GM12874 (cell line): ENCODE measurements around the gene PTPRG.

Source experiments
- TF ChIP-seq, protein P1 (sequence below): IDR thresholded peaks from 2 replicates; pipeline ENCODE4 v1.5.1; 2011; ENCODE audit warnings: low read depth, mild to moderate bottlenecking, control low read depth, low read length, moderate library complexity; ENCODE audit not compliant: insufficient read depth

PTPRG gene

DNA sequence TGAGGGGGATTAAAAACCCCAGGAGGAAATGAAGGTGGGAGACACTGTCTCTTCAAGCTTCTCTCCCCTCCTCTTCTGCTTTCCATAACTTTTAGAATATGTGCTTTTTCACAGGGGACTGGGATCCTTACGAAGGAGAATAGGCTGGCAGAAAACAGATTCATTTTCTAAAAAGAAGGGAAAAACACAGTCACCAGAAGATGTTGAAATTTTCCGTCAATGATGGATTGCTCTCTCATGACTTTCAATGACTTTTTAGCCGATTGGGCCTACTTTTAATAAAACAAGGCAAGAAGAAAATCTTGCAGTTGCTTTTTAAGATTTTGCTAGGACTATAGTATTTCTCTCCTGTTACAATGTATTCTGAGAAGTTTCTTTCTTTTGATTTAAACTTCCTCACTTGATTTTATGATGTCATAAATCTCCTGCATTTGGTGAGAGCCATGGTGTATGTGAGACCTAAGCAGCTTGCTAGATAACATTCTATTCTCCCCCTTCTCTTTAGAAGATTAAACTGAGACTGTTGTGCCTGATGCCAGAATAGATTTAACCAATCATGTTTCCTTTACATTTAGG is 570.7 kb downstream of the PTPRG start:
- TF ChIP-seq, protein P1, sequence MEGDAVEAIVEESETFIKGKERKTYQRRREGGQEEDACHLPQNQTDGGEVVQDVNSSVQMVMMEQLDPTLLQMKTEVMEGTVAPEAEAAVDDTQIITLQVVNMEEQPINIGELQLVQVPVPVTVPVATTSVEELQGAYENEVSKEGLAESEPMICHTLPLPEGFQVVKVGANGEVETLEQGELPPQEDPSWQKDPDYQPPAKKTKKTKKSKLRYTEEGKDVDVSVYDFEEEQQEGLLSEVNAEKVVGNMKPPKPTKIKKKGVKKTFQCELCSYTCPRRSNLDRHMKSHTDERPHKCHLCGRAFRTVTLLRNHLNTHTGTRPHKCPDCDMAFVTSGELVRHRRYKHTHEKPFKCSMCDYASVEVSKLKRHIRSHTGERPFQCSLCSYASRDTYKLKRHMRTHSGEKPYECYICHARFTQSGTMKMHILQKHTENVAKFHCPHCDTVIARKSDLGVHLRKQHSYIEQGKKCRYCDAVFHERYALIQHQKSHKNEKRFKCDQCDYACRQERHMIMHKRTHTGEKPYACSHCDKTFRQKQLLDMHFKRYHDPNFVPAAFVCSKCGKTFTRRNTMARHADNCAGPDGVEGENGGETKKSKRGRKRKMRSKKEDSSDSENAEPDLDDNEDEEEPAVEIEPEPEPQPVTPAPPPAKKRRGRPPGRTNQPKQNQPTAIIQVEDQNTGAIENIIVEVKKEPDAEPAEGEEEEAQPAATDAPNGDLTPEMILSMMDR: no peak

DNA sequence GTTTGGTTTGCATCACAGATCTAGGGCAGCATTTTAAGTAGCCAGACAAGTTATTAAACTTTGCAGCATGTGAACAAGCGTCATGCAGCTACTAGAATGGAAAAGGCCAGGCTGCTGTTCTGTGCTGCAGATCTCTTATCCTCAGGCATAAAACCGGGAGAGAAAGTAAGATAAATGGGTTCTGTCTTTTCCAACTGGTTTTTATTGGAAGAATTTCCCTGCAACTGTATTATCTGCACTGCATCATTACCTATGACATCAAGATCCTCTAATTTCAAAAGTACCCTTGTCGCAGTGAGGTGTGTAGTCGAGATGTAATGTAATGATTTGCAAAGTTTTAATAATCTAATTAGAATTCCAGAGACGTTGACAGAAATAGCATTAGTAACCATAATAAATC is 571.6 kb downstream of the PTPRG start:
- TF ChIP-seq, protein P1: no peak

DNA sequence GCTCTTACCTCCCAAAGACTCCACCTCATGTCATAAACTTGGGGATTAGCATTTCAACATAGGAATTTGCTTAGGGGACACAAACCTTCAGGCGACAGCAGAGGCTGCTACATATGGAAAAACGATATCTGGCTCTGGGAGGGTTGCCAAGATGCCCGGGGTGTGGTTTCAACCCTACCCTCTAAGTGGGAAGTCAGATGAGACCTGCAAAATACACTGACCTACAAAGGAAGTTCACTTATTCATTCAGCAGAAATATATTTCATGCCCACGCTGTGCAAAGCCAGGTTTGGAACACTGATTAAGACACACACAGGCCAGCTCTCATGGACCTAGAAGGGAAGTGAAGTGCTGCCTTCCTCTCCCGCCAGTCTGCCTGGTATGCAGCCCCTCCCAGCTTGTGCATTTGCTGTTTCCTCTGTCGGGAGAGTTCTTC is 572.7 kb downstream of the PTPRG start:
- TF ChIP-seq, protein P1: no peak

DNA sequence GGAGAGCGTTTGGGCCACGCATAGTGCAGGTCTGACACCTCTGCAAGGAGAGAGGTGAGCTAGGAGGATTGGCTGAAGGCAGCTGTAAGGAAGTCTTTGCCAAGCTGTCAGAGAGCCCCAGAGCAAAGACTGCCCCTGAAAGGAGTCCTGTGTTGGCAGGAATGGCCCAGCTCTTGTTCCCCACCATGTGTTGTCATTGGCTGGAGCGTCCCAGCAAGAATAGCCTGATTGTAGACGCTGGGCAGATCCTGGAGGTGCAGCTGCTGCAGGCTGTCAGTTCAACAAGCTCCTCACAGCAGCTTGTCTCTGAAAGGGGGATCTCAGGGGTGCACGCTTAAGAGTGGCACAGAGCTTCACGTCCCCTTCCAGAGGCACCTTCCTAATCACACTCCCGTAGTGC is 574.4 kb downstream of the PTPRG start:
- TF ChIP-seq, protein P1: no peak

DNA sequence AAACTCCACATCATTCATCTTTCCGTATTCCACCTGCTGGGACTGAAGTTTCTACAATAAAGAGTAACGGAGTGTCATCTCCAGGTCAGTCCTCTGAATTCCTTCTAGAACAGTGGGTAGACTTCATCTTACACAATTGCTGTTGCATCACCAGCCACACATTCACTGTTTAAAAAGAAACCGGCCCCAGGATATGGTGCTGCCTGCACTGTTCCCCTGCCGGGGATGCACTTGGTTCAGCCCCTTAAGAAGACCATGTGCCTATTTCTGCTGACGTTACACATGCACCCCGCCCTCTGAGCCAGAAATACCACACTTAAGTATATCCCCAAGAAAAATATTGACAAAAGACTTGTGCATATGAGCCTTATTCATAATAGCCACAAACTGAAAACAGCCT is 578.6 kb downstream of the PTPRG start:
- TF ChIP-seq, protein P1: no peak

DNA sequence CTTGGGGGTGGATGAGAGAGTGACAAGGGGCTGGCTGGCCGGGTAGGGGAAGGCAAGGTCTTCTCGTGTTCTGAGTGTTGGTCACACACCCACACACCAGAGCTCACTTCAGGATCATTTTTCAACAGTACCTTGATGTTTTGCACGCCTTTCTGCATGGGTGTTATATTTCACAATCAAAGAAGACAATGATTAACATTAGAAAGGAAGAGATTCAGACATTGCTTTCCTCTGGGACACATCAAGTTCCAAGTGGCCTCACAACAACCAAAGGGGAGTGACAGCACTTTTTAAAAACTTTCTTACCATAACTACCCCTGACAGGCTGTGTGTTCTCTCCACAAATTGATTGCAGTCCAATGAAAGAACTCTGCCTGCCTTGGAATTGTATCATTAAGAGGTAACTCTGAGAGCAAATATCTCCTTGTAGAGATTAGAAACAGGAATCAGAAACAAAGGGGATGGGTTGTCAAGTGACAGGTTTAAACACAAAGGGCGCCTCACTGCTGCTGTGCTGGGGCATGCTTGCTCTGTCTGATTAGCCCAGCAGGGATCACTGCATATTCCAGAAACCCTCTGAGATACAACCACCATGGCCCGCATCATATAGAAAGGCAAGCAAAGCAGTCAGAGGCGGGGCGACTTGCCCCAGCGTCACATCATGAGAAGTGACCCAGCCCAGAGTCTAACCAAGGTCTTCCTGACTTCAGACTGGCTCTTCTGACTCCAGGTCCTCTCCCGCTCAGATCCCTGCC is 581.1 kb downstream of the PTPRG start:
- TF ChIP-seq, protein P1: no peak

DNA sequence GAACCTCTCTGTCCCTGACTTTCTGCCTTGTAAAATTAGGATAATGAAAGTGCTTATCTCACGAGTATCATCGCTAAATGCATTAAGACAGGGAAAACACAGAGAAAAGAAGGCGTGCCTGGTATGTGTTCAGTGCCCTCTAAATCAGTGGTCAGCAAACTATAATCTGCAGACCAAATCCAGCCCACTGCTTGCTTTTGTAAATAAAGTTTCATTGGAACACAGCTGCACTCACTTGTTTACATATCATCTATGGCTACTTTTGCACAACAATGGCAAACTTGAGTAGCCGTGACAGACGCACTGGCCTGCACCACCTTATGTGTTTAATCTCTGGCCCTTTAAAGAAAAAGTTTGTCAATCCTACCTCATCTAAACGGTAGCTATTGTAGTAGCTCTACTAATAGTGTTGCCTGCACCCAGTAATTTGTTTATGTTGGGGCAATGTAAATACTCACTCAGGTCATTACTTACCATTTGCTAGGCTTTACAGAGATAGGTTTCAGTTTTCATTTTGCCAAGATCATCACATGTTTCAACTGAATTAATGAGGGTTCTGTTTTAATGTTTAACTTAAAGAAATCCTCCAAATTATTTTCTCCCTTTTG is 582.6 kb downstream of the PTPRG start:
- TF ChIP-seq, protein P1: no peak
